B cell (primary cell): ENCODE results near the gene ARHGAP29. TPM values are rescaled to one million over a fixed set of nuclear protein-coding genes. Genes with fewer than 3 reads are reported as not detected.

Source experiments
- ATAC-seq: fragments of 200-7000 bp; cut with Tn5 transposase; one replicate; pipeline ENCODE4 v1.10.0; 2021; ENCODE audit warnings: low read depth, mild to moderate bottlenecking, moderate number of reproducible peaks, moderate library complexity
- CTCF ChIA-PET: fragments of 350-600 bp; sonication (Branson Sonifier 250); formaldehyde crosslinking; loops from one replicate; lab custom pipeline; 2021; ENCODE audit warnings: antibody characterized with exemption, inconsistent platforms; lab: Charles Lee
- POLR2A ChIA-PET: fragments of 350-600 bp; sonication (Branson Sonifier 250); formaldehyde crosslinking; loops from one replicate; lab custom pipeline; 2021; ENCODE audit warnings: antibody characterized with exemption; lab: Charles Lee
- DNase-seq: peaks from one replicate; pipeline ENCODE4 v3.0.0; 2013
- H2AFZ ChIP-seq: 2 replicates; pipeline ENCODE4 v1.6.1; 2012; ENCODE audit warnings: mild to moderate bottlenecking, low read depth, low read length; ENCODE audit not compliant: insufficient read depth, poor library complexity, severe bottlenecking
- H3K27ac ChIP-seq, 2 donors: 1 replicate in 1 of 2; 2 replicates in 1 of 2; pipeline ENCODE4 v1.5.1; 2012 to 2013; ENCODE audit warnings: low read length in 2 of 2, mild to moderate bottlenecking in 2 of 2, moderate library complexity in 1 of 2
- H3K27me3 ChIP-seq, 4 experiments: fragments of 200-600 bp in 1 of 4; sonication (generic) in 1 of 4; replicated peaks in 1 of 4; 1 replicate in 2 of 4; 2 replicates in 2 of 4; pipeline versions ENCODE4 v1.6.1 to v1.7.0; 2013 to 2016; ENCODE audit warnings: low read length in 3 of 4, mild to moderate bottlenecking in 2 of 4, mixed read lengths in 1 of 4, moderate library complexity in 1 of 4; ENCODE audit not compliant: insufficient read depth in 4 of 4, control insufficient read depth in 3 of 4; ENCODE audit errors: control extremely low read depth in 1 of 4
- H3K36me3 ChIP-seq, 2 experiments: replicated peaks in 1 of 2; 1 replicate in 1 of 2; 2 replicates in 1 of 2; pipeline versions ENCODE4 v1.6.1 to v1.7.1; 2013; ENCODE audit warnings: low read length in 1 of 2; ENCODE audit not compliant: insufficient read depth in 2 of 2, control insufficient read depth in 1 of 2; ENCODE audit errors: control extremely low read depth in 1 of 2, extremely low read depth in 1 of 2
- H3K4me1 ChIP-seq, 2 donors: fragments of 200-600 bp in 1 of 2; sonication (generic) in 1 of 2; 1 replicate in 1 of 2; 2 replicates in 1 of 2; pipeline versions ENCODE4 v1.5.1 to v1.6.1; 2013 to 2017; ENCODE audit warnings: low read length in 2 of 2; ENCODE audit not compliant: control insufficient read depth in 2 of 2, insufficient read depth in 2 of 2
- H3K4me2 ChIP-seq: replicated peaks from 2 replicates; pipeline ENCODE3; 2012; ENCODE audit warnings: mild to moderate bottlenecking, low read depth, low read length; ENCODE audit not compliant: poor library complexity, severe bottlenecking
- H3K4me3 ChIP-seq, 5 experiments: fragments of 200-600 bp in 1 of 5; sonication (generic) in 1 of 5; 1 replicate in 3 of 5; 2 replicates in 2 of 5; pipeline versions ENCODE4 v1.5.1 to v1.7.0; 2011 to 2016; ENCODE audit warnings: low read length in 4 of 5, mild to moderate bottlenecking in 4 of 5, low read depth in 2 of 5, control low read depth in 1 of 5, moderate library complexity in 1 of 5; ENCODE audit not compliant: insufficient read depth in 1 of 5; ENCODE audit errors: control extremely low read depth in 1 of 5, extremely low read depth in 1 of 5
- H3K79me2 ChIP-seq: fragments of 200-600 bp; sonication (generic); one replicate; pipeline ENCODE4 v1.6.0; 2016; ENCODE audit warnings: low read length; ENCODE audit not compliant: control insufficient read depth, insufficient read depth
- H3K9ac ChIP-seq: fragments of 200-600 bp; sonication (generic); 2 replicates; pipeline ENCODE4 v1.6.1; 2017; ENCODE audit warnings: mild to moderate bottlenecking, low read length, moderate library complexity
- H3K9me3 ChIP-seq, 3 donors: one replicate each; pipeline versions ENCODE4 v1.6.1 to v1.7.1; 2013; ENCODE audit warnings: low read length in 2 of 3; ENCODE audit not compliant: control insufficient read depth in 2 of 3, insufficient read depth in 1 of 3; ENCODE audit errors: control extremely low read depth in 1 of 3
- H4K20me1 ChIP-seq: 2 replicates; pipeline ENCODE4 v1.6.0; 2012; ENCODE audit warnings: mild to moderate bottlenecking, low read length; ENCODE audit not compliant: insufficient read depth, control insufficient read depth, poor library complexity, severe bottlenecking
- H3K27ac Mint-ChIP-seq: one replicate; pipeline ENCODE4 v1.8.0; 2021; ENCODE audit warnings: mixed read lengths
- H3K27me3 Mint-ChIP-seq: one replicate; pipeline ENCODE4 v1.8.0; 2021; ENCODE audit warnings: mixed read lengths
- H3K4me1 Mint-ChIP-seq: one replicate; pipeline ENCODE4 v1.8.0; 2021; ENCODE audit warnings: mixed read lengths
- H3K4me3 Mint-ChIP-seq: one replicate; pipeline ENCODE4 v1.8.0; 2021; ENCODE audit warnings: mixed read lengths
- H3K9me3 Mint-ChIP-seq: one replicate; pipeline ENCODE4 v1.8.0; 2022; ENCODE audit warnings: mixed read lengths; ENCODE audit not compliant: insufficient read depth
- EZH2 ChIP-seq: IDR thresholded peaks from 2 replicates; pipeline ENCODE4 v1.6.1; 2012; ENCODE audit warnings: borderline replicate concordance, low read depth, mild to moderate bottlenecking, moderate library complexity, low read length; ENCODE audit not compliant: insufficient read depth, poor library complexity, severe bottlenecking
- WGBS: methylation state at CpG from one replicate; pipeline ENCODE4 v1.1.5; 2013; ENCODE audit warnings: missing lambda C conversion rate; ENCODE audit not compliant: insufficient coverage; 5-methylcytosine and 5-hydroxymethylcytosine counted together
- intact Hi-C: fragments of 100-400 bp; cut with micrococcal nuclease; formaldehyde crosslinking; loops from one replicate; pipeline ENCODE4 v1.10.0; 2022
- polyA plus RNA-seq: library from polyadenylated mRNA; depleted of rRNA; stranded (reverse); fragments of >200 nt; gene quantifications from 2 replicates; pipeline ENCODE4 v1.2.3, GENCODE V29; 2012
- total RNA-seq, 2 donors: library from RNA; stranded (reverse); fragments of 120-200 nt in 1 of 2; gene quantifications; 1 replicate in 1 of 2; 2 replicates in 1 of 2; pipeline versions ENCODE4 v1.2.3 to v1.2.4, GENCODE V29; 2013 to 2022
- TF ChIP-seq, protein P1 (sequence below): fragments of 200-600 bp; IDR thresholded peaks from one replicate; pipeline ENCODE4 v1.8.0; 2022; ENCODE audit warnings: antibody characterized with exemption, mild to moderate bottlenecking

ARHGAP29 gene
- total and polyA plus RNA-seq, 2 donors (not counting 1 experiment from before 2014, with no cell fraction given): not detected

DNA sequence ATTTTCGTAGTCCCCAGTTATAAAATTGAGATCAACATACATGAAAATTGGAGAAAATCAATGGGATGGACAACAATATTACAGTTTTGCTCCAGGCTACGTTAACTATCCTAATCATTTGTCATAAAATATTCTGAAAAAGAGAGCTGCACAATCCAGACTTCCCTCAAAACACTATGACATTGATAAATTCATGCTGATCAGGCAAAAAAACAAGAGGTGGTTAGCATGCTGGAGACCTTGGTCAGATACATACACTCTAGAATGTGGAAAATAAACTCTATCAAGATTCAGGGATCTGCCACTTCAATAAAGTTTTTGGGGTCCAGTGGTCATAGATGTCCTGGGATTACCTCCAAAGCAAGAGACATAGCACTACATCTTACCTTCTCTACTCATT lies 32.5 kb upstream of the ARHGAP29 start:
- TF ChIP-seq, protein P1, sequence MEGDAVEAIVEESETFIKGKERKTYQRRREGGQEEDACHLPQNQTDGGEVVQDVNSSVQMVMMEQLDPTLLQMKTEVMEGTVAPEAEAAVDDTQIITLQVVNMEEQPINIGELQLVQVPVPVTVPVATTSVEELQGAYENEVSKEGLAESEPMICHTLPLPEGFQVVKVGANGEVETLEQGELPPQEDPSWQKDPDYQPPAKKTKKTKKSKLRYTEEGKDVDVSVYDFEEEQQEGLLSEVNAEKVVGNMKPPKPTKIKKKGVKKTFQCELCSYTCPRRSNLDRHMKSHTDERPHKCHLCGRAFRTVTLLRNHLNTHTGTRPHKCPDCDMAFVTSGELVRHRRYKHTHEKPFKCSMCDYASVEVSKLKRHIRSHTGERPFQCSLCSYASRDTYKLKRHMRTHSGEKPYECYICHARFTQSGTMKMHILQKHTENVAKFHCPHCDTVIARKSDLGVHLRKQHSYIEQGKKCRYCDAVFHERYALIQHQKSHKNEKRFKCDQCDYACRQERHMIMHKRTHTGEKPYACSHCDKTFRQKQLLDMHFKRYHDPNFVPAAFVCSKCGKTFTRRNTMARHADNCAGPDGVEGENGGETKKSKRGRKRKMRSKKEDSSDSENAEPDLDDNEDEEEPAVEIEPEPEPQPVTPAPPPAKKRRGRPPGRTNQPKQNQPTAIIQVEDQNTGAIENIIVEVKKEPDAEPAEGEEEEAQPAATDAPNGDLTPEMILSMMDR: no peak
- TF ChIP-seq EZH2: no peak
- Mint-ChIP-seq H3K4me1 (no peaks in the 10 kb centered on the region), H3K4me3 (no peak overlapping the region), H3K27me3 (peaks cover 16% of the 10 kb centered on the region), H3K27ac (no peak overlapping the region), H3K9me3 (no peaks in the 10 kb centered on the region)
- no peak overlapping the region for H3K9ac ChIP-seq
- H3K4me1 ChIP-seq: no peaks in the 10 kb centered on the region
- DNase-seq (no peak), ATAC-seq (no peak)
- no peak overlapping the region for H3K4me2 ChIP-seq
- ChIA-PET POLR2A (no interaction called here), CTCF (no interaction called here)
- H3K9me3 ChIP-seq: no peaks in the 10 kb centered on the region
- no peak overlapping the region for H3K27ac ChIP-seq
- no peak overlapping the region for H2AFZ ChIP-seq
- no peaks in the 10 kb centered on the region for H3K36me3 ChIP-seq
- intact Hi-C loops: no loop called here
- H3K4me3 ChIP-seq: no peak overlapping the region
- no peaks in the 10 kb centered on the region for H4K20me1 ChIP-seq
- H3K79me2 ChIP-seq: no peaks in the 10 kb centered on the region
- no CpG with 5 or more reads among the region's 2 CpGs for WGBS
- H3K27me3 ChIP-seq: no peaks in the 10 kb centered on the region

DNA sequence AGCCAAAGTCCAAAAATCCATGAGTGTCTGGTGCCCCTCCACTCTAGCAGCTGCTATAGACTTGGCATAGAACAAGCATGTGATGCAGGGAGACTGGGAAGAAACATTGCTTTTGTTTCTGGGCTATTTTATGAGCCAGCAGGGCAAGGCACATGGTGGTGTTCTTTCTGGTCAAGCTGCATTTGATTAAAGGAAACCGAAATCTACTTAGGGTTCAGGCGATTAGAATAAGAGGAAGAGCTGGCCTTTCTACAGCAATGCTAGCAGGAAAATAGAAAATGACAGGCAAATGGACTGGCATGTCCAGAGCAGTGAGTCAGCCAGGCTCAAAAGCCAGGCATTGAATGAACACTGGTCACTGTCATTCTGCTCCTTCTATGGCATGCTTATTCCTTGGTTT lies 28.5 kb upstream of the ARHGAP29 start:
- Histone ChIP-seq H3K9me3 (no peaks in the 10 kb centered on the region), H3K36me3 (no peaks in the 10 kb centered on the region), H3K79me2 (no peaks in the 10 kb centered on the region), H3K27me3 (no peaks in the 10 kb centered on the region), H3K27ac (no peak overlapping the region), H4K20me1 (no peaks in the 10 kb centered on the region), H3K9ac (no peak overlapping the region), H2AFZ (no peak overlapping the region), H3K4me3 (no peak overlapping the region), H3K4me1 (peaks cover 0 to 4% of the 10 kb centered on the region in 2 donors), H3K4me2 (no peak overlapping the region)
- H3K9me3 Mint-ChIP-seq: no peaks in the 10 kb centered on the region
- no peak overlapping the region for H3K27ac Mint-ChIP-seq
- 100% methylated on average over 2 of the region's 2 CpGs for WGBS
- no peak overlapping the region for H3K4me3 Mint-ChIP-seq
- CTCF ChIA-PET: no interaction called here
- DNase-seq: no peak
- intact Hi-C loops: no loop called here
- H3K4me1 Mint-ChIP-seq: peaks cover 2% of the 10 kb centered on the region
- TF ChIP-seq, protein P1: no peak
- no peak for TF ChIP-seq EZH2
- ATAC-seq: no peak
- H3K27me3 Mint-ChIP-seq: peaks cover 13% of the 10 kb centered on the region
- POLR2A ChIA-PET: no interaction called here
